ENCODE data around the gene ZSCAN21. TPM values are rescaled to one million over a fixed set of nuclear protein-coding genes. Genes with fewer than 3 reads are reported as not detected.

ZSCAN21 gene
- total RNA-seq, 1 donor from 2014 or later: 14.8 TPM

DNA sequence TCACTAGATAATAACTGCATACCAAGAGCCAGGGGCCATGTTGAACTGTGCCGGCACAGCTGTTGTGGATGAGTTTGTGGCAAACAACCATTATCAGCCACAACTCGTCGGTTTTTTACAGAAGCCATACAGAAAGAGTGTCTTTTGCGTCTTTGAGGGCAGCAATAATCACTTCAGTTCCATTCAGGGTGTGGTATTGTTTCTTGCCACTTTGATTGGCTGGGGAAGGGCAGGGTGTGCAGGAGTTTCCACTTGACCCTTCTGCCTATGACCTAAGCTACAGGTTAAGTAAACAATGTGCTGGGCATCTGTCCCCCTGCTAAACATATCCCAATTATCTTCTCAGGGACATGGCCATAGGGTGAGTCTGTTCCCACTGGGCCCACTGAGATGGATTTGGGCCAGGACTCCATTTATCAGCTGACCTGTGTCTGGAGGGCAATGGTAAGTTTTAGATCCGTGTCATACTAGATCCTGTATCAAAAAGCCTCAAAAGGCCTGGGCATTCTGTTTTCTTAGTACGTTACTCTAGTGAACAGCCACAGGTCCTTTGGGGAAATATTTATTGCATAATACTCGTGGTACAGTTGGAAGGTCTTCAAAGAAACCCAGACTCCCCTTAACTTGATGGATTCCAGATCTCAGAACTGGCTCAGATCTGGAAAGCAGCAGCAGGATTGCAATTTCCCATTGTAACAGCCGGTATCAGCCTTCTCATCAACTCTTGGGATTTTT is 16.0 kb downstream of the ZSCAN21 start:
- TF ChIP-seq, protein P1, sequence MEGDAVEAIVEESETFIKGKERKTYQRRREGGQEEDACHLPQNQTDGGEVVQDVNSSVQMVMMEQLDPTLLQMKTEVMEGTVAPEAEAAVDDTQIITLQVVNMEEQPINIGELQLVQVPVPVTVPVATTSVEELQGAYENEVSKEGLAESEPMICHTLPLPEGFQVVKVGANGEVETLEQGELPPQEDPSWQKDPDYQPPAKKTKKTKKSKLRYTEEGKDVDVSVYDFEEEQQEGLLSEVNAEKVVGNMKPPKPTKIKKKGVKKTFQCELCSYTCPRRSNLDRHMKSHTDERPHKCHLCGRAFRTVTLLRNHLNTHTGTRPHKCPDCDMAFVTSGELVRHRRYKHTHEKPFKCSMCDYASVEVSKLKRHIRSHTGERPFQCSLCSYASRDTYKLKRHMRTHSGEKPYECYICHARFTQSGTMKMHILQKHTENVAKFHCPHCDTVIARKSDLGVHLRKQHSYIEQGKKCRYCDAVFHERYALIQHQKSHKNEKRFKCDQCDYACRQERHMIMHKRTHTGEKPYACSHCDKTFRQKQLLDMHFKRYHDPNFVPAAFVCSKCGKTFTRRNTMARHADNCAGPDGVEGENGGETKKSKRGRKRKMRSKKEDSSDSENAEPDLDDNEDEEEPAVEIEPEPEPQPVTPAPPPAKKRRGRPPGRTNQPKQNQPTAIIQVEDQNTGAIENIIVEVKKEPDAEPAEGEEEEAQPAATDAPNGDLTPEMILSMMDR (IDR thresholded peaks at IDR 0.05; ENCODE audit: insufficient read depth, low read length, poor library complexity, severe bottlenecking): no peak
- H3K27me3 ChIP-seq (ENCODE audit: control insufficient read depth, insufficient read depth, low read length): no peaks in the 10 kb centered on the region
- peaks cover 1% of the 10 kb centered on the region for H3K36me3 ChIP-seq (ENCODE audit: control insufficient read depth, insufficient read depth, low read length)
- no peak for DNase-seq (ENCODE audit: low read depth)
- no peak overlapping the region for H3K4me3 ChIP-seq (ENCODE audit: low read depth, low read length)

GRCh38 chr7:100066953-100067352 is 17.4 kb downstream of the ZSCAN21 start:
- Histone ChIP-seq H3K4me3 (ENCODE audit: low read depth, low read length) (no peak overlapping the region), H3K36me3 (ENCODE audit: control insufficient read depth, insufficient read depth, low read length) (peaks cover 9% of the 10 kb centered on the region), H3K27me3 (ENCODE audit: control insufficient read depth, insufficient read depth, low read length) (no peaks in the 10 kb centered on the region)
- TF ChIP-seq, protein P1 (IDR thresholded peaks at IDR 0.05; ENCODE audit: insufficient read depth, low read length, poor library complexity, severe bottlenecking): no peak
- DNase-seq (ENCODE audit: low read depth): no peak

DNA sequence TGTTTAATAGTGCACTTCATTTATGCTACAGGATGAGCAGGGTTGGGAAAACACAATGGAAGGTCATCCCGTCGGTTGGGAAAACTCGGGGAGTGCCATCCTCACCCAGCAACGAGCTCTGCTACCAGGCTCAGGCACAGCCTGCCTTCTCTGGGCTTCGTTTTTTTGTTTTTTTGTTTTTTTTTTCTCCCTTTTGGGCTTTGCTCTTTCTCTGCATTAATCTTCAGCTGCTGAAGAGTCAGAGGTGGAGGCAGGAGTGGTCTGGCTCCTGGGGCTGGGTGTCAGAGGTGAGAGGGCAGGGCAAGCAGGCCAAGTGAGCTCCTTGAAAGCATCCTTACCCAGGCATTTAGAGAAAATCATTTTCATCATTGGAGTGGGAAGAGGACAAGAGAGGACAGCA is 20.4 kb downstream of the ZSCAN21 start:
- no peak for DNase-seq (ENCODE audit: low read depth)
- Histone ChIP-seq H3K36me3 (ENCODE audit: control insufficient read depth, insufficient read depth, low read length) (peaks cover 16% of the 10 kb centered on the region), H3K27me3 (ENCODE audit: control insufficient read depth, insufficient read depth, low read length) (no peaks in the 10 kb centered on the region), H3K4me3 (ENCODE audit: low read depth, low read length) (no peak overlapping the region)
- TF ChIP-seq, protein P1 (IDR thresholded peaks at IDR 0.05; ENCODE audit: insufficient read depth, low read length, poor library complexity, severe bottlenecking): no peak

DNA sequence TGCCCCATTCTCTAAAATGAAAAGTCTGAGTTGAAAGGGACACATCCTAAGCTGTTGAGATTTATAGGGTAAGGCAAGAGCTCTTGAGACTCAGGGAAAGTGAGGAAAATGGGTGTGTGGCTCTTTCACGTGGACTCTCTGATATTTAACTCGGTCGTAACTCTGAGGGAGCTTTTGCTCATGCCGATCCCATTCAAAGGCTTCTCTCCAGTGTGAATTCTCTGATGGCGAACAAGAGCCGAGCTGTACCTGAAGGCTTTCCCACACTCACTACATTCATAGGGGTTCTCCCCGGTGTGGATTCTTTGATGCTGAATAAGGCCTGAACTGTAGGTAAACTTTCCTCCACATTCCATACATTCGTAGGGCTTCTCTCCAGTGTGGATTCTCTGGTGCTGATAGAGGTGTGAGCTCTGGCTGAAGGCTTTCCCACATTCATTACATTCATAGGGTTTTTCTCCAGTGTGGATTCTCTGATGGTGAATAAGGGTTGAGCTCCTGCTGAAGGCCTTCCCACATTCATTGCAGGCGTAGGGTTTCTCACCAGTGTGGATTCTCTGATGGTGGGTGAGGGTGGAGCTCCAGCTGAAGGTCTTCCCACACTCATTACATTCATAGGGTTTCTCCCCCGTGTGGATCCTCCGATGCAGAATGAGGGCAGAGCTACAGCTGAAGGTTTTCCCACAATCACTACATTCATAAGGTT is 21.6 kb downstream of the ZSCAN21 start:
- H3K27me3 ChIP-seq (ENCODE audit: control insufficient read depth, insufficient read depth, low read length): no peaks in the 10 kb centered on the region
- no peak for DNase-seq (ENCODE audit: low read depth)
- peaks cover 21% of the 10 kb centered on the region for H3K36me3 ChIP-seq (ENCODE audit: control insufficient read depth, insufficient read depth, low read length)
- no peak overlapping the region for H3K4me3 ChIP-seq (ENCODE audit: low read depth, low read length)
- TF ChIP-seq, protein P1 (IDR thresholded peaks at IDR 0.05; ENCODE audit: insufficient read depth, low read length, poor library complexity, severe bottlenecking): no peak

- no peak overlapping the region for H3K4me3 ChIP-seq (ENCODE audit: low read depth, low read length)
- H3K36me3 ChIP-seq (ENCODE audit: control insufficient read depth, insufficient read depth, low read length): peaks cover 22% of the 10 kb centered on the region
- H3K27me3 ChIP-seq (ENCODE audit: control insufficient read depth, insufficient read depth, low read length): no peaks in the 10 kb centered on the region
- no peak for DNase-seq (ENCODE audit: low read depth)
- TF ChIP-seq, protein P1 (IDR thresholded peaks at IDR 0.05; ENCODE audit: insufficient read depth, low read length, poor library complexity, severe bottlenecking): no peak
These were observed 22.9 kb downstream of the ZSCAN21 start for GRCh38 chr7:100072462-100072861.
